A549 (cell line): ENCODE data around the gene JDP2. TPM values are rescaled to one million over a fixed set of nuclear protein-coding genes. Genes with fewer than 3 reads are reported as not detected.

Experiments used
- ATAC-seq, 2 experiments: fragments of 200-7000 bp in 1 of 2; fragments of >200 bp in 1 of 2; cut with Nextera tagmentation in 1 of 2; cut with Tn5 transposase in 1 of 2; 3 replicates each; pipeline versions ENCODE4 v1.8.0 to v1.9.1; 2018 to 2020; ENCODE audit warnings: mild to moderate bottlenecking in 1 of 2, moderate library complexity in 1 of 2
- CTCF ChIA-PET: fragments of 300-600 bp; sonication (Branson Sonifier 250); formaldehyde crosslinking; extraction: SDS; loops from one replicate; lab custom pipeline; 2021; ENCODE audit warnings: antibody characterized with exemption, inconsistent platforms; lab: Yijun Ruan, JAX
- POLR2A ChIA-PET: fragments of 350-600 bp; formaldehyde crosslinking; extraction: SDS; loops from one replicate; lab custom pipeline; 2021; ENCODE audit warnings: antibody characterized with exemption, inconsistent platforms; lab: Yijun Ruan, JAX
- DNase-seq, 2 experiments: peaks; one replicate each; pipeline versions ENCODE4 v3.0.0 to v3.0.0-alpha.2; 2011 to 2016; ENCODE audit warnings: low read depth in 1 of 2, low spot score in 1 of 2
- FAIRE-seq: peaks from 2 replicates; lab custom pipeline; 2011; peaks lifted over from hg19 to GRCh38; lab: Jason Lieb, UNC
- H3K27ac ChIP-seq, 2 experiments: fragments of >200 bp; sonication (Bioruptor Twin); formaldehyde crosslinking; 3 replicates each; pipeline ENCODE4 v1.5.1; 2016 to 2017
- H3K4me1 ChIP-seq: fragments of >200 bp; sonication (Bioruptor Twin); formaldehyde crosslinking; 3 replicates; pipeline ENCODE4 v1.6.1; 2016
- H3K4me2 ChIP-seq: fragments of >200 bp; sonication (Bioruptor Twin); formaldehyde crosslinking; 3 replicates; pipeline ENCODE4 v1.6.1; 2016
- H3K4me3 ChIP-seq: fragments of >200 bp; sonication (Bioruptor Twin); formaldehyde crosslinking; 3 replicates; pipeline ENCODE4 v1.5.1; 2016
- H3K9me3 ChIP-seq: fragments of >200 bp; sonication (Bioruptor Twin); formaldehyde crosslinking; 3 replicates; pipeline ENCODE4 v1.6.1; 2016
- ATOH8 ChIP-seq: fragments of 250-450 bp; sonication (Bioruptor Pico); IDR thresholded peaks from 2 replicates; pipeline ENCODE4 v1.5.0; 2020; ENCODE audit warnings: low read depth, mild to moderate bottlenecking, moderate library complexity
- BCL3 ChIP-seq: fragments of >200 bp; sonication (Bioruptor Twin); formaldehyde crosslinking; IDR thresholded peaks from 3 replicates; pipeline ENCODE4 v1.6.1; 2016
- BHLHE40 ChIP-seq: IDR thresholded peaks from 2 replicates; pipeline ENCODE4 v1.6.1; 2012; ENCODE audit warnings: low read depth, low read length, inconsistent platforms
- CBX2 ChIP-seq: fragments of 200-600 bp; sonication (generic); IDR thresholded peaks from 2 replicates; pipeline ENCODE4 v1.6.1; 2016; ENCODE audit warnings: low read depth, mild to moderate bottlenecking, borderline replicate concordance
- CBX8 ChIP-seq: fragments of 200-600 bp; sonication (generic); IDR thresholded peaks from 2 replicates; pipeline ENCODE4 v1.6.1; 2016
- CHD4 ChIP-seq: fragments of 200-600 bp; sonication (generic); IDR thresholded peaks from 2 replicates; pipeline ENCODE4 v1.6.1; 2016; ENCODE audit warnings: antibody characterized with exemption, mild to moderate bottlenecking, borderline replicate concordance
- EHMT2 ChIP-seq: fragments of 200-600 bp; sonication (generic); IDR thresholded peaks from 2 replicates; pipeline ENCODE4 v1.6.1; 2016; ENCODE audit warnings: antibody characterized with exemption, low read depth, mild to moderate bottlenecking, moderate library complexity
- ESRRA ChIP-seq: fragments of 150-350 bp; IDR thresholded peaks from 2 replicates; pipeline ENCODE4 v1.6.1; 2014; ENCODE audit warnings: mild to moderate bottlenecking, low read length, borderline replicate concordance
- GATA3 ChIP-seq: IDR thresholded peaks from 2 replicates; pipeline ENCODE4 v1.6.1; 2012; ENCODE audit warnings: borderline replicate concordance
- HDAC2 ChIP-seq: fragments of 200-600 bp; sonication (generic); IDR thresholded peaks from 2 replicates; pipeline ENCODE4 v1.6.1; 2016
- HOXB13 ChIP-seq: fragments of 250-450 bp; sonication (Bioruptor Pico); IDR thresholded peaks from 2 replicates; pipeline ENCODE4 v1.5.0; 2020; ENCODE audit warnings: low read depth, mild to moderate bottlenecking, moderate library complexity
- JUN ChIP-seq, 2 experiments: fragments of >200 bp; sonication (Bioruptor Twin); formaldehyde crosslinking; IDR thresholded peaks; 2 replicates in 1 of 2; 3 replicates in 1 of 2; pipeline ENCODE4 v1.6.1; 2016 to 2017
- KDM5A ChIP-seq: fragments of 200-600 bp; sonication (generic); IDR thresholded peaks from 2 replicates; pipeline ENCODE4 v1.6.1; 2016; ENCODE audit warnings: antibody characterized with exemption, mild to moderate bottlenecking
- MAFK ChIP-seq: fragments of 450-650 bp; IDR thresholded peaks from 2 replicates; pipeline ENCODE4 v1.6.1; 2014; ENCODE audit not compliant: partially characterized antibody
- MAZ ChIP-seq: fragments of 150-350 bp; IDR thresholded peaks from 2 replicates; pipeline ENCODE4 v1.6.1; 2014; ENCODE audit warnings: antibody characterized with exemption, low read depth, low read length, borderline replicate concordance
- MYC ChIP-seq: IDR thresholded peaks from 2 replicates; pipeline ENCODE4 v1.6.1; 2012; ENCODE audit warnings: mild to moderate bottlenecking, inconsistent platforms, low read length, improper control_type of control experiment, borderline replicate concordance
- NPAS2 ChIP-seq: fragments of 250-450 bp; sonication (Bioruptor Pico); IDR thresholded peaks from 2 replicates; pipeline ENCODE4 v1.8.0; 2022; ENCODE audit warnings: mild to moderate bottlenecking, moderate library complexity, borderline replicate concordance
- NR3C1 ChIP-seq: fragments of >200 bp; sonication (Bioruptor Twin); formaldehyde crosslinking; IDR thresholded peaks from 3 replicates; pipeline ENCODE4 v1.6.1; 2017
- RAD21 ChIP-seq, 2 experiments: fragments of >200 bp in 1 of 2; sonication (Bioruptor Twin) in 1 of 2; formaldehyde crosslinking in 1 of 2; IDR thresholded peaks in 1 of 2; conservative IDR thresholded peaks in 1 of 2; 2 replicates in 1 of 2; 3 replicates in 1 of 2; pipeline ENCODE4 v1.6.1; 2012 to 2018; ENCODE audit warnings: inconsistent platforms in 1 of 2
- RCOR1 ChIP-seq: fragments of 150-350 bp; IDR thresholded peaks from 2 replicates; pipeline ENCODE4 v1.6.1; 2014; ENCODE audit warnings: antibody characterized with exemption, low read length, low read depth
- TFCP2L1 ChIP-seq: fragments of 250-450 bp; sonication (Bioruptor Pico); IDR thresholded peaks from 2 replicates; pipeline ENCODE4 v1.5.0; 2021; ENCODE audit warnings: mild to moderate bottlenecking
- TP53 ChIP-seq: fragments of 250-450 bp; sonication (Bioruptor Pico); IDR thresholded peaks from 2 replicates; pipeline ENCODE4 v1.5.0; 2021; ENCODE audit warnings: mild to moderate bottlenecking, moderate library complexity
- ZSCAN20 ChIP-seq: fragments of 250-450 bp; sonication (Bioruptor Pico); IDR thresholded peaks from 2 replicates; pipeline ENCODE4 v1.8.0; 2022; ENCODE audit warnings: mild to moderate bottlenecking, moderate library complexity
- WGBS: methylation state at CpG from one replicate; pipeline ENCODE4 v1.1.6; 2017; ENCODE audit errors: missing lambda C conversion rate; 5-methylcytosine and 5-hydroxymethylcytosine counted together
- polyA plus RNA-seq, 4 experiments: library from polyadenylated mRNA; depleted of rRNA in 3 of 4; stranded (reverse); fragments of >200 nt; fragmentation: RNase III in 1 of 4; extraction: RNeasy Plus Mini Kit Qiagen cat#74134 plus additional on column Dnase treatment in 1 of 4; gene quantifications; 2 replicates in 3 of 4; 3 replicates in 1 of 4; pipeline ENCODE4 v1.2.3, GENCODE V29; 2011 to 2017
- TF ChIP-seq, protein P1 (sequence below): IDR thresholded peaks from 2 replicates; pipeline ENCODE4 v1.6.1; 2012; ENCODE audit warnings: low read depth, borderline replicate concordance
- TF ChIP-seq, protein P2 (sequence below): fragments of 150-350 bp; IDR thresholded peaks from 2 replicates; pipeline ENCODE4 v1.6.1; 2014; ENCODE audit warnings: low read depth, mild to moderate bottlenecking, low read length

The JDP2 gene
- polyA plus RNA-seq, 2 of the 4 experiments (the other 2 are of a cell fraction) = 22.4 to 31.2 TPM

GRCh38 chr14:75457648-75458165 lies 29.9 kb downstream of the JDP2 start:
- CTCF ChIA-PET = interaction anchor here (0.8 to 3.0 kb wide), 8 partner anchors 9 to 149 kb away, joined by 3 to 10 read pairs (median 4); no protein-coding TSS in a partner anchor

GRCh38 chr14:75458305-75458704 lies 30.5 kb downstream of the JDP2 start:
- ChIA-PET POLR2A (no interaction called here), CTCF (interaction anchor here (0.8 to 3.0 kb wide), 5 partner anchors 26 to 160 kb away, joined by 3 to 10 read pairs (median 5); no protein-coding TSS in a partner anchor)
- DNase-seq (no peak), ATAC-seq (no peak), FAIRE-seq (no peak)
- TF ChIP-seq NR3C1 = no peak
- TF ChIP-seq MYC = no peak
- no peak for TF ChIP-seq ATOH8 (CRISPR knock-in tag)
- no peak for TF ChIP-seq CBX8
- TF ChIP-seq, protein P1, sequence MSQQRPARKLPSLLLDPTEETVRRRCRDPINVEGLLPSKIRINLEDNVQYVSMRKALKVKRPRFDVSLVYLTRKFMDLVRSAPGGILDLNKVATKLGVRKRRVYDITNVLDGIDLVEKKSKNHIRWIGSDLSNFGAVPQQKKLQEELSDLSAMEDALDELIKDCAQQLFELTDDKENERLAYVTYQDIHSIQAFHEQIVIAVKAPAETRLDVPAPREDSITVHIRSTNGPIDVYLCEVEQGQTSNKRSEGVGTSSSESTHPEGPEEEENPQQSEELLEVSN = no peak
- TF ChIP-seq, protein P2, sequence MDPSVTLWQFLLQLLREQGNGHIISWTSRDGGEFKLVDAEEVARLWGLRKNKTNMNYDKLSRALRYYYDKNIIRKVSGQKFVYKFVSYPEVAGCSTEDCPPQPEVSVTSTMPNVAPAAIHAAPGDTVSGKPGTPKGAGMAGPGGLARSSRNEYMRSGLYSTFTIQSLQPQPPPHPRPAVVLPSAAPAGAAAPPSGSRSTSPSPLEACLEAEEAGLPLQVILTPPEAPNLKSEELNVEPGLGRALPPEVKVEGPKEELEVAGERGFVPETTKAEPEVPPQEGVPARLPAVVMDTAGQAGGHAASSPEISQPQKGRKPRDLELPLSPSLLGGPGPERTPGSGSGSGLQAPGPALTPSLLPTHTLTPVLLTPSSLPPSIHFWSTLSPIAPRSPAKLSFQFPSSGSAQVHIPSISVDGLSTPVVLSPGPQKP = no peak
- TF ChIP-seq MAZ = no peak
- no peak for TF ChIP-seq CHD4
- no peak overlapping the region for H3K4me3 ChIP-seq
- WGBS = 74% methylated on average over 3 of the region's 3 CpGs
- H3K4me1 ChIP-seq = peaks cover 36% of the 10 kb centered on the region
- no peak overlapping the region for H3K27ac ChIP-seq
- no peak overlapping the region for H3K4me2 ChIP-seq
- no peaks in the 10 kb centered on the region for H3K9me3 ChIP-seq

More at GRCh38 chr14:75457648-75458165, 29.9 kb downstream of the JDP2 start:
- no peak for DNase-seq
- Histone ChIP-seq H3K4me3 (no peak overlapping the region), H3K4me1 (peaks cover 42% of the 10 kb centered on the region), H3K27ac (no peak overlapping the region; a peak in 1 of 6 replicates), H3K9me3 (no peaks in the 10 kb centered on the region), H3K4me2 (no peak overlapping the region)
- no peak for ATAC-seq
- FAIRE-seq = no peak
- TF ChIP-seq ESRRA (no peak), EHMT2 (no peak), TFCP2L1 (CRISPR knock-in tag) (no peak), RCOR1 (no peak), KDM5A (no peak), JUN (IDR thresholded peaks at IDR 0.05) (no peak), HOXB13 (CRISPR knock-in tag) (no peak), NPAS2 (CRISPR knock-in tag) (no peak), ZSCAN20 (no peak), MAFK (no peak), BHLHE40 (no peak), TP53 (no peak), RAD21 (conservative IDR thresholded peaks at IDR 0.05 in 1 of 2, IDR thresholded peaks at IDR 0.05 in 1 of 2) (no peak), BCL3 (no peak), CBX8 (no peak), HDAC2 (no peak), GATA3 (no peak), CBX2 (no peak)
- POLR2A ChIA-PET = no interaction called here
- 96% methylated on average over 10 of the region's 10 CpGs for WGBS
